Breast epithelium (tissue), 4 donors: ENCODE measurements around the gene ICOS. TPM values are rescaled to one million over a fixed set of nuclear protein-coding genes. Genes with fewer than 3 reads are reported as not detected.

Experiments
- DNase-seq, 2 donors: peaks; one replicate each; pipeline ENCODE4 v3.0.0-alpha.2; 2019; ENCODE audit warnings: low spot score in 2 of 2
- H3K27ac ChIP-seq, 2 donors: fragments of 200-600 bp; sonication (generic) in 1 of 2; one replicate each; pipeline ENCODE4 v1.5.1; 2016 to 2019; ENCODE audit warnings: mild to moderate bottlenecking in 1 of 2
- H3K27me3 ChIP-seq, 2 donors: fragments of 200-600 bp; sonication (generic) in 1 of 2; one replicate each; pipeline versions ENCODE4 v1.5.1 to v1.6.0; 2017 to 2019; ENCODE audit warnings: control low read depth in 1 of 2, mild to moderate bottlenecking in 1 of 2
- H3K36me3 ChIP-seq: fragments of 200-600 bp; one replicate; pipeline ENCODE4 v1.5.1; 2019
- H3K4me1 ChIP-seq, 2 donors: fragments of 200-600 bp; sonication (generic); one replicate each; pipeline ENCODE4 v1.5.1; 2016 to 2019; ENCODE audit warnings: control low read depth in 1 of 2
- H3K4me3 ChIP-seq, 3 donors: fragments of 200-600 bp; sonication (generic); 1 replicate in 2 of 3; 2 replicates in 1 of 3; pipeline ENCODE4 v1.5.1; 2016 to 2019; ENCODE audit warnings: mild to moderate bottlenecking in 3 of 3, moderate library complexity in 2 of 3
- H3K9me3 ChIP-seq, 2 donors: fragments of 200-600 bp; sonication (generic) in 1 of 2; one replicate each; pipeline ENCODE4 v1.5.1; 2016 to 2019; ENCODE audit warnings: control low read depth in 1 of 2
- CTCF ChIP-seq, 3 donors: fragments of 450-650 bp; IDR thresholded peaks; one replicate each; pipeline ENCODE4 v1.5.1; 2016 to 2017; ENCODE audit warnings: antibody characterized with exemption in 3 of 3, mild to moderate bottlenecking in 3 of 3, moderate library complexity in 3 of 3
- POLR2A ChIP-seq: fragments of 450-650 bp; IDR thresholded peaks from one replicate; pipeline ENCODE4 v1.6.1; 2016; ENCODE audit warnings: antibody characterized with exemption, mild to moderate bottlenecking, moderate library complexity
- POLR2AphosphoS5 ChIP-seq, 3 donors: sonication (generic); formaldehyde crosslinking; IDR thresholded peaks; one replicate each; pipeline ENCODE4 v1.6.1; 2017; ENCODE audit warnings: antibody characterized with exemption in 3 of 3
- intact Hi-C: fragments of 100-400 bp; cut with DNase I; formaldehyde crosslinking; loops from one replicate; pipeline ENCODE4 v1.15.1; 2023; ENCODE audit warnings: low total_unique reads
- total RNA-seq, 3 donors: library from RNA; depleted of rRNA; stranded (reverse); fragments of >200 nt; gene quantifications; one replicate each; pipeline ENCODE4 v1.1.0, GENCODE V29; 2016

ICOS gene
- total RNA-seq, 3 donors from 2014 or later = 0.33 to 0.64 (median 0.59) TPM

GRCh38 chr2:204005940-204006721 lies 69.6 kb downstream of the ICOS start:
- H3K36me3 ChIP-seq = no peaks in the 10 kb centered on the region
- no peak overlapping the region for H3K27ac ChIP-seq
- no peak overlapping the region for H3K4me3 ChIP-seq
- no peaks in the 10 kb centered on the region for H3K4me1 ChIP-seq
- intact Hi-C loops = no loop called here
- no peaks in the 10 kb centered on the region for H3K9me3 ChIP-seq
- H3K27me3 ChIP-seq = no peaks in the 10 kb centered on the region
- no peak for TF ChIP-seq POLR2AphosphoS5 (IDR thresholded peaks at IDR 0.05)
- TF ChIP-seq POLR2A = no peak
- TF ChIP-seq CTCF (IDR thresholded peaks at IDR 0.05) = no peak
- no peak for DNase-seq

- Histone ChIP-seq H3K27ac (no peak overlapping the region), H3K9me3 (no peaks in the 10 kb centered on the region), H3K4me1 (peaks cover 0 to 4% of the 10 kb centered on the region in 2 donors), H3K36me3 (no peaks in the 10 kb centered on the region), H3K27me3 (no peaks in the 10 kb centered on the region), H3K4me3 (no peak overlapping the region)
- DNase-seq = no peak
- TF ChIP-seq CTCF (IDR thresholded peaks at IDR 0.05) (no peak), POLR2AphosphoS5 (IDR thresholded peaks at IDR 0.05) (no peak), POLR2A (no peak)
- intact Hi-C loops = no loop called here
Measured at GRCh38 chr2:204008352-204008751, 71.8 kb downstream of the ICOS start.

- Histone ChIP-seq H3K27ac (no peak overlapping the region), H3K4me3 (no peak overlapping the region), H3K4me1 (peaks cover 0 to 4% of the 10 kb centered on the region in 2 donors), H3K27me3 (no peaks in the 10 kb centered on the region), H3K36me3 (no peaks in the 10 kb centered on the region), H3K9me3 (no peaks in the 10 kb centered on the region)
- intact Hi-C loops = no loop called here
- TF ChIP-seq POLR2AphosphoS5 (IDR thresholded peaks at IDR 0.05) (no peak), POLR2A (no peak), CTCF (IDR thresholded peaks at IDR 0.05) (no peak)
- DNase-seq = no peak
Measured at GRCh38 chr2:204010628-204011560, 74.3 kb downstream of the ICOS start.

Other genes with a start within 250 kb of the ICOS start
- gene CD28, start 230.1 kb upstream of the ICOS start, total RNA-seq = 1 to 10 TPM; 2.2 to 4.2 (median 2.9) TPM
- gene CTLA4, start 69.0 kb upstream of the ICOS start, total RNA-seq = 1 to 10 TPM in 1 of 3 donors, under 1 TPM in 2; 0.64 to 1.8 (median 0.98) TPM